Parathyroid adenoma (tissue), 2 donors: ENCODE results near the gene LRCH1.

Experiments
- H2AFZ ChIP-seq: fragments of 300-600 bp; sonication (generic); one replicate; pipeline ENCODE4 v1.7.0; 2017; ENCODE audit warnings: antibody characterized with exemption, mild to moderate bottlenecking
- H3K27ac ChIP-seq: fragments of 300-600 bp; sonication (generic); one replicate; pipeline ENCODE4 v1.7.0; 2017
- H3K27me3 ChIP-seq: fragments of 300-600 bp; sonication (generic); one replicate; pipeline ENCODE4 v1.7.0; 2017; ENCODE audit warnings: low read length; ENCODE audit not compliant: control insufficient read depth, insufficient read depth
- H3K36me3 ChIP-seq: fragments of 300-600 bp; sonication (generic); one replicate; pipeline ENCODE4 v1.7.0; 2017; ENCODE audit warnings: low read length; ENCODE audit not compliant: control insufficient read depth, insufficient read depth
- H3K4me1 ChIP-seq: fragments of 300-600 bp; sonication (generic); one replicate; pipeline ENCODE4 v1.7.0; 2017; ENCODE audit warnings: control low read depth
- H3K4me2 ChIP-seq: fragments of 300-600 bp; sonication (generic); one replicate; pipeline ENCODE4 v1.7.0; 2017; ENCODE audit warnings: low read length
- H3K4me3 ChIP-seq: fragments of 300-600 bp; sonication (generic); one replicate; pipeline ENCODE4 v1.7.0; 2017; ENCODE audit warnings: low read depth, low read length
- H3K79me2 ChIP-seq: fragments of 300-600 bp; sonication (generic); one replicate; pipeline ENCODE4 v1.7.0; 2017; ENCODE audit warnings: control low read depth
- H3K9ac ChIP-seq: fragments of 300-600 bp; sonication (generic); one replicate; pipeline ENCODE4 v1.7.0; 2017; ENCODE audit warnings: mild to moderate bottlenecking
- H3K9me3 ChIP-seq: fragments of 300-600 bp; sonication (generic); one replicate; pipeline ENCODE4 v1.7.0; 2017; ENCODE audit warnings: low read length; ENCODE audit not compliant: control insufficient read depth
- CTCF ChIP-seq: fragments of 300-600 bp; sonication (generic); IDR thresholded peaks from one replicate; pipeline ENCODE4 v1.7.0; 2017; ENCODE audit warnings: antibody characterized with exemption, mild to moderate bottlenecking
- donor health status: primary hyperparathyroidism.

LRCH1 gene

GRCh38 chr13:46521486-46521885 lies 31.5 kb upstream of the LRCH1 start:
- no peaks in the 10 kb centered on the region for H3K79me2 ChIP-seq

GRCh38 chr13:46521921-46522747 lies 30.8 kb upstream of the LRCH1 start:
- H3K4me3 ChIP-seq, result no peak overlapping the region
- TF ChIP-seq CTCF, result no peak
- no peaks in the 10 kb centered on the region for H3K36me3 ChIP-seq
- no peak overlapping the region for H2AFZ ChIP-seq
- no peaks in the 10 kb centered on the region for H3K9me3 ChIP-seq
- H3K4me1 ChIP-seq, result peaks cover 3% of the 10 kb centered on the region
- no peak overlapping the region for H3K4me2 ChIP-seq
- H3K79me2 ChIP-seq, result no peaks in the 10 kb centered on the region
- no peaks in the 10 kb centered on the region for H3K27me3 ChIP-seq
- no peak overlapping the region for H3K9ac ChIP-seq
- no peak overlapping the region for H3K27ac ChIP-seq

More at GRCh38 chr13:46521486-46521885, 31.5 kb upstream of the LRCH1 start:
- Histone ChIP-seq H3K27ac (no peak overlapping the region), H3K9me3 (no peaks in the 10 kb centered on the region), H3K4me1 (peaks cover 3% of the 10 kb centered on the region), H3K36me3 (no peaks in the 10 kb centered on the region), H3K9ac (no peak overlapping the region), H3K4me3 (no peak overlapping the region), H2AFZ (no peak overlapping the region), H3K4me2 (no peak overlapping the region), H3K27me3 (no peaks in the 10 kb centered on the region)
- no peak for TF ChIP-seq CTCF

- Histone ChIP-seq H3K9ac (no peak overlapping the region), H3K4me3 (no peak overlapping the region), H3K79me2 (no peaks in the 10 kb centered on the region), H3K27me3 (no peaks in the 10 kb centered on the region), H3K27ac (no peak overlapping the region), H3K4me2 (no peak overlapping the region), H3K4me1 (no peaks in the 10 kb centered on the region), H2AFZ (no peak overlapping the region), H3K9me3 (no peaks in the 10 kb centered on the region), H3K36me3 (no peaks in the 10 kb centered on the region)
- TF ChIP-seq CTCF, result no peak
Measured at GRCh38 chr13:46522748-46523030, 30.3 kb upstream of the LRCH1 start.

GRCh38 chr13:46523972-46524752 lies 28.8 kb upstream of the LRCH1 start:
- no peak for TF ChIP-seq CTCF
- Histone ChIP-seq H3K79me2 (no peaks in the 10 kb centered on the region), H3K4me1 (no peaks in the 10 kb centered on the region), H3K9me3 (no peaks in the 10 kb centered on the region), H3K36me3 (no peaks in the 10 kb centered on the region), H3K4me3 (no peak overlapping the region), H3K9ac (no peak overlapping the region), H2AFZ (no peak overlapping the region), H3K4me2 (no peak overlapping the region), H3K27me3 (no peaks in the 10 kb centered on the region), H3K27ac (no peak overlapping the region)
